ENCODE results near the gene ELF2. TPM values are rescaled to one million over a fixed set of nuclear protein-coding genes. Genes with fewer than 3 reads are reported as not detected.

ELF2 gene
- polyA plus RNA-seq, 1 of the 3 experiments (the other 2 are of a cell fraction) = 14.0 TPM

- Histone ChIP-seq H3K9me3 (no peaks in the 10 kb centered on the region), H3K36me3 (replicated peaks in 1 of 2; ENCODE audit: control insufficient read depth in 1 of 2, insufficient read depth in 2 of 2, low read length in 1 of 2) (peaks cover 10 to 21% of the 10 kb centered on the region in 2 experiments), H3K4me2 (no peak overlapping the region), H4K20me1 (ENCODE audit: insufficient read depth) (no peaks in the 10 kb centered on the region), H3K9ac (no peak overlapping the region), H2AFZ (ENCODE audit: low read depth) (no peak overlapping the region), H3K27ac (ENCODE audit: low read depth in 2 of 2, low read length in 1 of 2) (no peak overlapping the region), H3K9me2 (no peaks in the 10 kb centered on the region), H3K79me2 (ENCODE audit: insufficient read depth) (no peaks in the 10 kb centered on the region; the same call in 1 of the 2 replicates), H3F3A (replicated peaks; ENCODE audit: insufficient read depth) (no peaks in the 10 kb centered on the region), H3K27me3 (ENCODE audit: insufficient read depth) (no peaks in the 10 kb centered on the region), H3K4me1 (ENCODE audit: control insufficient read depth in 1 of 2, insufficient read depth in 2 of 2, low read depth in 1 of 2, low read length in 1 of 2) (peaks cover 0 to 2% of the 10 kb centered on the region in 2 experiments; a peak in 1 of 4 replicates), H3K4me3 (ENCODE audit: low read depth in 2 of 2, low read length in 1 of 2) (no peak overlapping the region)
- no peak for TF ChIP-seq CHD2 (IDR thresholded peaks at IDR 0.05; ENCODE audit: low read length, partially characterized antibody)
- no peak for TF ChIP-seq SIN3A (IDR thresholded peaks at IDR 0.05; ENCODE audit: borderline replicate concordance, low read depth, low read length)
- WGBS (ENCODE audit: low lambda C conversion rate) = 98% methylated on average over 5 of the region's 5 CpGs
- DNase-seq = no peak
- ChIA-PET POLR2A (no interaction called here), CTCF (interaction anchor here (1.7 to 4.3 kb wide), 2 partner anchors 12 to 13 kb away, joined by 3 to 22 read pairs; no protein-coding TSS in a partner anchor)
Measured at GRCh38 chr4:139112650-139113049, 64.4 kb downstream of the ELF2 start.

DNA sequence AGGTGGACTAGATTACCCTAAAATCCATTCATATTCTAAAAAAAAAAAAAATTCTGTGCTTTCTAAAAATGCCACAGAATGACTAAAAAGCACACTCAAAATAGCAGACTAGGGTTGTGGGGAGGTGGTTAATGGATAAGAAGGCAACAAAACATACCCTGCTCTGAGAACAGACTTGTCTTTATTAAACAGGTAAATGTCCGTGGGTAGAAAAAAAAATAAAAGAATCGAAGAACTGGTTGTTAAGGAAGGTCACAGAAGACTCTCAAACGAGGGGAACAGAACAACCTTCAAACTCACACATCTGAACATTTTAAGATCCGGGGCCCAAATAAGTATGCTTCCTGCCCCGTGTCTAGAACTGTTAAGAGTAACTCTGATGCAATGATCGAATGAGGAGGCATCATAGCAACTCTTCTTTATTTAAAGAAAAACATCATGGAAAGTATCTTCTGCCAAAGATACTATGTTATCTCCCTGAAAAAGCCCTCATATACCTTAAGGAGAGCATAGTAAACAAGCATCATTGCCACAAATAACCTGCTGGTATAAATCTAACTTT lies 68.4 kb downstream of the ELF2 start:
- no peaks in the 10 kb centered on the region for H3K9me2 ChIP-seq
- no peaks in the 10 kb centered on the region for H3K9me3 ChIP-seq
- H3F3A ChIP-seq (replicated peaks; ENCODE audit: insufficient read depth) = no peaks in the 10 kb centered on the region
- peaks cover 0 to 5% of the 10 kb centered on the region in 2 experiments for H3K36me3 ChIP-seq (replicated peaks in 1 of 2; ENCODE audit: control insufficient read depth in 1 of 2, insufficient read depth in 2 of 2, low read length in 1 of 2)
- no peak overlapping the region for H3K4me3 ChIP-seq (ENCODE audit: low read depth in 2 of 2, low read length in 1 of 2)
- peaks cover 0 to 2% of the 10 kb centered on the region in 2 experiments; a peak in 1 of 4 replicates for H3K4me1 ChIP-seq (ENCODE audit: control insufficient read depth in 1 of 2, insufficient read depth in 2 of 2, low read depth in 1 of 2, low read length in 1 of 2)
- H3K4me2 ChIP-seq = no peak overlapping the region
- POLR2A ChIA-PET = no interaction called here
- no peaks in the 10 kb centered on the region for H4K20me1 ChIP-seq (ENCODE audit: insufficient read depth)
- no peak for DNase-seq
- no peak overlapping the region for H2AFZ ChIP-seq (ENCODE audit: low read depth)
- H3K9ac ChIP-seq = no peak overlapping the region
- H3K27me3 ChIP-seq (ENCODE audit: insufficient read depth) = no peaks in the 10 kb centered on the region
- no peak overlapping the region for H3K27ac ChIP-seq (ENCODE audit: low read depth in 2 of 2, low read length in 1 of 2)
- CTCF ChIA-PET = interaction anchor here (1.6 to 2.1 kb wide), 2 partner anchors 8 to 9 kb away, joined by 5 to 6 read pairs; no protein-coding TSS in a partner anchor
- peaks cover 4% of the 10 kb centered on the region; the same call in 1 of the 2 replicates for H3K79me2 ChIP-seq (ENCODE audit: insufficient read depth)
- 89% methylated on average over 6 of the region's 6 CpGs for WGBS (ENCODE audit: low lambda C conversion rate)
- TF ChIP-seq REST (IDR thresholded peaks at IDR 0.05; ENCODE audit: low read depth, low read length) (no peak), ELF1 (IDR thresholded peaks at IDR 0.05) (no peak), GATA2 (CRISPR knock-in tag; IDR thresholded peaks at IDR 0.05) (no peak), MEF2A (IDR thresholded peaks at IDR 0.05; ENCODE audit: borderline replicate concordance, low read depth) (no peak), FOSL2 (IDR thresholded peaks at IDR 0.05; ENCODE audit: borderline replicate concordance, low read depth) (no peak), SIN3A (IDR thresholded peaks at IDR 0.05; ENCODE audit: borderline replicate concordance, low read depth, low read length) (no peak), MXI1 (IDR thresholded peaks at IDR 0.05; ENCODE audit: low read depth, low read length) (no peak), RFX5 (IDR thresholded peaks at IDR 0.05; ENCODE audit: low read length) (no peak), GABPA (IDR thresholded peaks at IDR 0.05; ENCODE audit: low read depth) (no peak), RXRA (IDR thresholded peaks at IDR 0.05; ENCODE audit: borderline replicate concordance, low read depth) (no peak), PBX3 (IDR thresholded peaks at IDR 0.05) (no peak), JUND (IDR thresholded peaks at IDR 0.05) (no peak), YY1 (IDR thresholded peaks at IDR 0.05; ENCODE audit: low read depth) (no peak), NRF1 (IDR thresholded peaks at IDR 0.05; ENCODE audit: low read depth, low read length) (no peak), USF2 (IDR thresholded peaks at IDR 0.05; ENCODE audit: borderline replicate concordance, low read depth, low read length) (no peak)
- TF ChIP-seq, protein P1, sequence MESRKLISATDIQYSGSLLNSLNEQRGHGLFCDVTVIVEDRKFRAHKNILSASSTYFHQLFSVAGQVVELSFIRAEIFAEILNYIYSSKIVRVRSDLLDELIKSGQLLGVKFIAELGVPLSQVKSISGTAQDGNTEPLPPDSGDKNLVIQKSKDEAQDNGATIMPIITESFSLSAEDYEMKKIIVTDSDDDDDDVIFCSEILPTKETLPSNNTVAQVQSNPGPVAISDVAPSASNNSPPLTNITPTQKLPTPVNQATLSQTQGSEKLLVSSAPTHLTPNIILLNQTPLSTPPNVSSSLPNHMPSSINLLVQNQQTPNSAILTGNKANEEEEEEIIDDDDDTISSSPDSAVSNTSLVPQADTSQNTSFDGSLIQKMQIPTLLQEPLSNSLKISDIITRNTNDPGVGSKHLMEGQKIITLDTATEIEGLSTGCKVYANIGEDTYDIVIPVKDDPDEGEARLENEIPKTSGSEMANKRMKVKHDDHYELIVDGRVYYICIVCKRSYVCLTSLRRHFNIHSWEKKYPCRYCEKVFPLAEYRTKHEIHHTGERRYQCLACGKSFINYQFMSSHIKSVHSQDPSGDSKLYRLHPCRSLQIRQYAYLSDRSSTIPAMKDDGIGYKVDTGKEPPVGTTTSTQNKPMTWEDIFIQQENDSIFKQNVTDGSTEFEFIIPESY (IDR thresholded peaks at IDR 0.05; ENCODE audit: borderline replicate concordance, low read depth) = no peak
- TF ChIP-seq, protein P2, sequence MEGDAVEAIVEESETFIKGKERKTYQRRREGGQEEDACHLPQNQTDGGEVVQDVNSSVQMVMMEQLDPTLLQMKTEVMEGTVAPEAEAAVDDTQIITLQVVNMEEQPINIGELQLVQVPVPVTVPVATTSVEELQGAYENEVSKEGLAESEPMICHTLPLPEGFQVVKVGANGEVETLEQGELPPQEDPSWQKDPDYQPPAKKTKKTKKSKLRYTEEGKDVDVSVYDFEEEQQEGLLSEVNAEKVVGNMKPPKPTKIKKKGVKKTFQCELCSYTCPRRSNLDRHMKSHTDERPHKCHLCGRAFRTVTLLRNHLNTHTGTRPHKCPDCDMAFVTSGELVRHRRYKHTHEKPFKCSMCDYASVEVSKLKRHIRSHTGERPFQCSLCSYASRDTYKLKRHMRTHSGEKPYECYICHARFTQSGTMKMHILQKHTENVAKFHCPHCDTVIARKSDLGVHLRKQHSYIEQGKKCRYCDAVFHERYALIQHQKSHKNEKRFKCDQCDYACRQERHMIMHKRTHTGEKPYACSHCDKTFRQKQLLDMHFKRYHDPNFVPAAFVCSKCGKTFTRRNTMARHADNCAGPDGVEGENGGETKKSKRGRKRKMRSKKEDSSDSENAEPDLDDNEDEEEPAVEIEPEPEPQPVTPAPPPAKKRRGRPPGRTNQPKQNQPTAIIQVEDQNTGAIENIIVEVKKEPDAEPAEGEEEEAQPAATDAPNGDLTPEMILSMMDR (IDR thresholded peaks at IDR 0.05) = no peak
